HG03520 (cell line): ENCODE data around the gene PRPH2.
"Not testable (repeated sequence)": the region's sequence is repeated elsewhere in the genome, so short reads cannot be mapped to it uniquely, and the experiment has no call there.

Source experiments
- ATAC-seq: cut with Tn5 transposase; IDR thresholded peaks from one replicate; pipeline ENCODE4 v1.9.1; 2021; ENCODE audit warnings: mild to moderate bottlenecking, moderate library complexity; ENCODE audit not compliant: unreplicated experiment

The PRPH2 gene

DNA sequence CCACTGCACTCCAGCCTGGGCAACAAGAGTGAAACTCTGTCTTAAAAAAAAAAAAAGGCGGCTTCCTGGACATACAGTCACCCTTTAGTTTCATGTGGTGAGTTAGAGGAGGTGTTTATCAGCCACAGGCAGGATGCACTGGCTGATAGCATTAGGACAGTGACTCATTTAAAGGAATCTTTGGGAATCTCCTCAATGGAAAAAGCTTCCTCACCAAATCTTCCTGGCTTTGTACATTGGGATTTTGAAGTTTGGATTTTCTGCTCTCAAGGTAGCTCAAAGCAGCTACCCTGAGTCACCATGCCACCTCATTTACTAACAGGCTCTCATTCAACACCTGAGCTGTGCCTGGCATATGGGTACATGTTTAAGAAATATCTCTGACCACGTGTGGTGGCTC, 20.2 kb downstream of the PRPH2 start:
- no peak for ATAC-seq

GRCh38 chr6:42698217-42698616, 24.2 kb downstream of the PRPH2 start:
- ATAC-seq: no peak

DNA sequence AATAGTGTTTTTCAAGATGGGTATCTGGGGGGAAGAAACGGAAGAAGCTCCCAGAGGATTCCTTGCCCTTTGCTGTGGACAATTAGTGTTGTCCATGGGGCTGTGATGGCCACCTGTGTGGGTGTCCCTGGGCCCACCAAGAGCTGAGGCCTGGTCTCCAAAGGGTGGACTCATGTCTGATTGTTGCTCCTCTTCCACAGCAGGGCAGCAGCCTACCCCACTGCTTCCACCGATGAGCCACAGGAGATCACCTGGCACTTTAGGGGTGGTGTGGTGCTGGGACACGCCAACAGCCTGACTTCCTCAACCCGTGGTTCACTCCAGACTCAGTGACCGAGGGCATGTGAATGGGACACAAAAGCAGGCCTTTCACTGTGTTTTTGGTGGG, 25.1 kb downstream of the PRPH2 start:
- no peak for ATAC-seq

- no peak for ATAC-seq
Measured at GRCh38 chr6:42696526-42697267, 25.7 kb downstream of the PRPH2 start.

- ATAC-seq: no peak
Measured at GRCh38 chr6:42694586-42694985, 27.8 kb downstream of the PRPH2 start.

GRCh38 chr6:42693725-42694323, 28.6 kb downstream of the PRPH2 start:
- ATAC-seq: no peak

GRCh38 chr6:42692137-42692911, 30.1 kb downstream of the PRPH2 start:
- no peak for ATAC-seq

DNA sequence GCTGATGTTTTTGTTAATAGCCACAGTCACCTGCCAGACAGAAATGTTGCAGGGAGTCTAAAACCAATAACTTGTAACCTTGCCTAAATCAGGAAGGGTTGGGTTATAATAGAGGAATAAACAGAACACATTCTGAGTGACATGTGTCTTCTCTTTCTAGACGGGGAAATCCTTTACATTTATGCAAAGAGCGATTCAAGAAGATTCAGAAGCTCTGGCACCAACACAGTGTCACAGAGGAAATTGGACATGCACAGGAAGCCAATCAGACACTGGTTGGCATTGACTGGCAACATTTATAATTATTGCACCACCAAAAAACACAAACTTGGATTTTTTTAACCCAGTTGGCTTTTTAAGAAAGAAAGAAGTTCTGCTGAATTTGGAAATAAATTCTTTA, 31.5 kb downstream of the PRPH2 start:
- ATAC-seq: no peak

GRCh38 chr6:42690151-42690702, 32.2 kb downstream of the PRPH2 start:
- no peak for ATAC-seq

DNA sequence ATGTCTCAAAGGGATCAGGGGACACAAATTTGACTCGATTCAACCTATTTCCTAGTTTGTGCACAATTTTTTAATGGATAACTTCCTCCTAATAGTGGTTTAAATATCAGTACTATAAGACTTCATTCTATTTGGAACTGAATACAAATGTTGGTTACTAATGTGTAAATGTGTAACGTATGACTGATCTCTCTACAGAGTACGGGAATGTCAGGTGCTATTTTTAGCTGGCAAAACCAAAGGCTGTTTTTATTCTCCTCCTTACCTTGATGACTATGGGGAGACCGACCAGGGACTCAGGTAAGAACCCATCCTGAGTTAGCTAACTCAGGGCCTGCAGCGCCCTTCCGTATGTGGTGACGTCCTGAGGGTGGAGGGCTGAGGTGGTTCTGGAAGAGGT, 33.0 kb downstream of the PRPH2 start:
- no peak for ATAC-seq

DNA sequence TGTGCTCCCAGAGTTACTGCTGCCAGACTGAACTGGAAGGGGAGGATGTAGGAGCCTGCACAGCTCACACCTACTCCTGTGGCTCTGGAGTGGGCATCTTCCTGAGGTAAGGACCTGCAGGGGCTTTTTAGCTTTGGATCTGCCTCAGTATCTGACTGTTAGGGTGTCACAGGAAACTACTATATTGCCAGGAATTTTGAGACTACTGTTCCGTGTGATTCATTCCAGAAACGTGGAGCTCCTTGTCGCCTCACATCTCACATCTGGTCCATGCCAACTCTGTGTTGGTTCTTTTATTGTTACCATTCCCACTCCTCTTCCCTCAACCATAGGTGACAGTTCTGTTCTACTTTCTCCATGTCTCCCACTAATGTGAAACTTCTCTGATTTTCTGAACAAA, 34.1 kb downstream of the PRPH2 start:
- ATAC-seq: no peak

- ATAC-seq: no peak
Measured at GRCh38 chr6:42679358-42679757, 43.0 kb downstream of the PRPH2 start.

- ATAC-seq: no peak
Measured at GRCh38 chr6:42674780-42675179, 47.6 kb downstream of the PRPH2 start.

DNA sequence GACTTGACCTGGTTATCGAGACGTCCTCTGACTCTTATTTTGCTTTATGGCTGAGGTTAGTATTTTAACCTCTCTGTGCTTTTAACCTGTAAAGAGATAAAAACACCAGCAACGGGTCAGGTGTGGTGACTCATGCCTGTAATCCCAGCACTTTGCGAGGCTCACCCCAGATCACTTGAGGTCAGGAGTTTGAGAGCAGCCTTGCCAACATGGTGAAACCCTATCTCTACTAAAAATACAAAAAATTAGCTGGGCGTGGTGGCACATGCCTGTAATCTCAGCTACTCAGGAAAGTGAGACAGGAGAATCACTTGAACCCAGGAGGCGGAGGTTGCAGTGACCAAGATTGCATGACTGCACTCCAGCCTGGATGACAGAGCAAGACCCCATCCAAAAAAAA, 48.0 kb downstream of the PRPH2 start:
- ATAC-seq: not testable (repeated sequence)

- ATAC-seq: no peak
Measured at GRCh38 chr6:42664718-42665117, 57.7 kb downstream of the PRPH2 start.

DNA sequence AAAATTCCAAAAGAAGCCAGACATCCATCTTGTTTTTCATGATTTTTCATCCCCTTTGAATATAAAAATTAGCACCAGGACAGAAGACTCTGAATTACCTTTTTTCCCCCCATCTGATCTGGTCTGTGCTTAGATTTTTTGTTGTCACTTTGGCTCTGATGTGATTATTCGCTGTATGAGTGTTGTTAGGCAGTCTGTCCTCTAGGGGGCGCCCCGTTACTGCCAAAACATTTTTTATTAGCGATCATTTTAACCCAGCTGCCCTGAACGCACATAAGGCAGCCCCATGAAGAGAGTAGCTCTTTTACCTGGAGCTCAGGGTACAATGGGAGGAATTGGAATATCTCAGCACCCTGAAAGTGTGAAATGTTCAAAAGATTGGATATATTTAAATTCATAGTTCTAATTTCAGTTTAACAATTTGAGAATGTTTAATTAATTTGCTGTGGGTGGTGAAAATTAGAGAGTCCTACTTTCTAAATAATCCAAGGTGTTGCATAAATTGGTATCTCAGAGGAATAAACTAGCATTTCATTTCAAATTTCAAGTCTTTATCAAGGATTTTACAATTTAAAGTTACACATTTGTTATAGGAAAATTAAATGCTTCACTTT, 60.8 kb downstream of the PRPH2 start:
- ATAC-seq: no peak

- ATAC-seq: no peak
Measured at GRCh38 chr6:42659806-42660205, 62.6 kb downstream of the PRPH2 start.

DNA sequence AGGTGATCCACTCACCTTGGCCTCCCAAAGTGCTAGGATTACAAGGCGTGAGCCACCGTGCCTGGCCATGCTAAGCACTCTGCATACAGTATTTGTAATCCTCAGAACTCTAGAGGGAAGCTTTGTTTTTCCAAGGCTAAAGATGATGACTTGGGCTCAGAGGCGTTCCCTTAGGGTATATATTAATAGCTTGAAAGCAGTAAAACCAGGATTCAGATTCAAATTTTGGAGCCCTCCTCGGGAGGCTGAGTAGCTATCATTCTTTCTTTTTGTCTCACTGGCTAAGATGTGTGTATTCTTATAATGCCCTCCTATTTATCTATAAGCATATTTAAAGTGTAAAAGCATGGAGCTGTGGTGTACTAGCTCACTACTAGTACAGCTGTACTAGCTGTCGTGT, 68.5 kb downstream of the PRPH2 start:
- no peak for ATAC-seq

- ATAC-seq: no peak
Measured at GRCh38 chr6:42652024-42652746, 70.2 kb downstream of the PRPH2 start.
